Renal pelvis (tissue), 4 donors: Measurements from ENCODE around the gene TPPP3. TPM values are rescaled to one million over a fixed set of nuclear protein-coding genes. Genes with fewer than 3 reads are reported as not detected.
A peak's percentile ranks its signal among the peaks of the same experiment; 100 is the strongest.

Source experiments
- DNase-seq: peaks from one replicate; pipeline ENCODE4 v3.0.0-alpha.2; 2013
- polyA plus RNA-seq, 3 donors: library from polyadenylated mRNA; unstranded; fragments of 120-200 nt; gene quantifications; one replicate each; pipeline ENCODE4 v1.2.1, GENCODE V29; 2013; ENCODE audit not compliant: insufficient read length in 3 of 3

Gene TPPP3
- polyA plus RNA-seq, 3 donors: 64.7 to 71.8 (median 69.9) TPM

DNA sequence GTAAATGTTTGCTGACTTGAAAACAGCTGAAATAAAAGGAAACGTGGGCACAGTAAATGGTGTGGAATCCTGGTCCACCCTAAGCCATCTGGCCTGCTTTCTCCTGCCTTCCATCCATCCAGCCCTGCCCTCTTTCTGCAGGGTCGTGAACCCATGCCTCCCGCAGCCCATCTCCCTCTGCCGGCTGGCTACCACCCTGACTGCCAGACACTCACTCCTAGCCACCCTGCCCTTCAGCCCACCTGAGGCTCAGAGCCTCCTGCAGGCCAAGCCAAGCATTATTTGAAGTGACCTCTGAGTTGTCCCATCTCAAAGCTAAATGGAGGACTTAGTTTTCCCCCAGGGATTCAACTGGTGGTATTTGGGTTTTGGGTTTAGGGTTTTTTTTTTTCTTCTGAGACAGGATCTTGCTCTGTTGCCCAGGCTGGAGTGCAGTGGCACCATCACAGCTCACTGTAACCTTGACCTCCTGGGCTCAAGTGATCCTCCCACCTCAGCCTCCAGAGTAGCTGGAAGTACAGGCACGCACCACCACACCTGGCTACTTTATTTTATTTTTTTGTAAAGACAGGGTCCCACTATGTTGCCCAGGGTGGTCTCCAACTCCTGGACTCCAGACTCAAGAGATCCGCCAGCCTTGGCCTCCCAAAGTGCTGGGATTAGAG, 14.6 kb upstream of the TPPP3 start:
- DNase-seq: no peak

DNA sequence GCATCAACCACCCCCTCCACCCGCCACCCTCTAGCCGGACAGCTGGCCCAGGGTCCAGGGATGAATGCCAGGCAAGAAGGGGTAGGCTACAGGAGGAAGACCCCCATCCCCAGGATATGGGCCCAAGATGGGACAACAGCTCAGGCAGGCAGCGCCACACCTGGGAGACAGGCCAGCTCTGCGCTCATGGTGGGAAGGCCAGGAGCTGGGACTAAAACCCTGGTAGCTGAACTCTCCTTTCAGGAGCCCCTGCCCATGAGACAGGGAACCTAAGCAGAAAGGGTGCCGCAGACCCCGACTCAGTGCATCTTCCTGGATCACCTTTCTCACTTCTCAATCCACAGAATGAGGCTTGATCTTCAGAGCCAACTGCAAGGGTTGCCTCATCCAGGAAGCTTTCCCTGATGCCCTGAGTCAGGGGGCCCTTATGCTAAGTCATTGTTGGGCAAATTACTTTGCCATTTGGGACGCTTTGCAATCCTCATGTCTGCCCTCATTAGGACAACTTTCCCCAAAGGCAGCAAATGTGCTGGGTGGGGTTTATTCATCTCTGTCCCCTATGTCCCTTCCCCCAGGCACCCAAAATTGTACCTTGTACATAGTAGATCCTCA, 14.0 kb upstream of the TPPP3 start:
- no peak for DNase-seq

DNA sequence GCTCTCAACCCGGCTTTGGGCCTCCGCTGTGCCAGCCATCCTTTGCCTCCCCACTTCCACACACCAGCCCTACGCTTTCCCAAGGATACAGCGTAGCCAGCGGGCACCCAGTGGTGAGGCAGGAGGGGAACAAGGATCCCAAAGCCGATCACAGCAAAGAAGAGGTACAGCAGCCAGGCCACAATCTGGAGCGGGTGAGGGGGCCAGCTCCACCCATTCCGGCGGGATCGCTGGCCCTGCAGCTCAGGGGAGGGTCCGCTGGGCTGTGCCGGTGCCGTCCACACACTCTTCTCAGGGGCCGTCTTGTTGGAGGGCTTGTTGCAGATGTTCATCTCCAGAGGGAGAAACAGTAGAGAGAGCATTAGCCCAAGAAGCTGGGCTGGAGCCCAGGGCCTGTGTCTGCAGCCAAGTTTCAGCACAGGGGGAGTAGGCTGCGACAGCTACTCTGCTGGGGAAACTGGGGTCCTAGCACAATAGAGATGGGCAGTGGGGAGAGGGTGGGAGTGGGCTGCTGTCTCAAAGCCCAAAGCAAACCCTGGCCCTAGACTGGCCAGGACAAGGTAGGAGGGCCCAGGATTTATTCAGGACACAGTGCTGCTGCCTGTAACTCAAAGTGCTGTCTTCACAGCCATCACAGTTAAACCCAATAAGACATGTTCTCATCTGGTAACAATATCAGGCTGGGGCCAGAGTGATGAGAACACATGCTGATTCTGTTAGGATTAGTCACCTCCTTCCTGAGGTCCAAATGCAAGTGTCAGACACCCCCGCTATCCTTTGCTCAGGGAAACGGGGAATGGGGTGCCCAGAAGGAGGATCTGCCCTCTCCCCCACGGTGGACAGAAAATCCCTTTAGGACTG, 13.0 kb upstream of the TPPP3 start:
- DNase-seq: no peak

GRCh38 chr16:67405336-67405735, 12.0 kb upstream of the TPPP3 start:
- no peak for DNase-seq

GRCh38 chr16:67404740-67405226, 11.5 kb upstream of the TPPP3 start:
- no peak for DNase-seq

- DNase-seq: no peak
Measured at GRCh38 chr16:67403976-67404555, 10.8 kb upstream of the TPPP3 start.

- no peak for DNase-seq
Measured at GRCh38 chr16:67400901-67401300, 7.6 kb upstream of the TPPP3 start.

GRCh38 chr16:67399749-67400704, 6.7 kb upstream of the TPPP3 start:
- DNase-seq: no peak

- DNase-seq: peak; percentile 54
Measured at GRCh38 chr16:67399218-67399733, 6.0 kb upstream of the TPPP3 start.

DNA sequence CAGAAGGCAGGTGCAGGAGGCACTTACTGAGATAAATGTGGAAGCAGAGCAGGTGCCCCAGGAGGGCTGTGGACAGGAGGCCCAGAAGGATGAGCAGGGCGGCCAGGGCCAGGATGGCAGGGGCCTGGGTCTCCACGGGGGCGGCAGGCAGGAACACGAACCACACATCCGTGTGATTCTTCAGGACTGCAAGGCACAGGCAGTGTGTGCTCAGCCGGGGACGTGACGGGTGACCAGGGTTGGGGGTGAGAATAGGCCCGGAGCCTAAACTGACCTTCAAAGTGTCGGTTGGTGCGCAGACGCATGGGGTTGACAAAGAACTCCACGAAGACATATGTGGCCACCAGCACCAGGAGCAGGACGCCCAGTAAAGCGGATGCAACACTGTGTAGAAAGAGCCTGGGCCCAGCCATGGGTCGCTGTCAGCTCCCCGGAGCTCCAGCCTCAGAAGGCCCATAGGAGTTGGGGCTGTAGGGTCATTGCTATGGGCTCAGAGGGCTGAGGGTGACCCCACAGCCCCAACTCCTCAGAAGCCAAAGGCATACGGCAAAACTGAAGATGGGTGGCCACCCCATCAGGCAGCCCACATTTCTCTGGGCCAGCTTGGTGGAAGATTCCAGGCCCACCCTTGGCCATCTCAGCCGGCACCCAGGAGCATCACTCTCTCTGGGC, 5.4 kb upstream of the TPPP3 start:
- no peak for DNase-seq

DNA sequence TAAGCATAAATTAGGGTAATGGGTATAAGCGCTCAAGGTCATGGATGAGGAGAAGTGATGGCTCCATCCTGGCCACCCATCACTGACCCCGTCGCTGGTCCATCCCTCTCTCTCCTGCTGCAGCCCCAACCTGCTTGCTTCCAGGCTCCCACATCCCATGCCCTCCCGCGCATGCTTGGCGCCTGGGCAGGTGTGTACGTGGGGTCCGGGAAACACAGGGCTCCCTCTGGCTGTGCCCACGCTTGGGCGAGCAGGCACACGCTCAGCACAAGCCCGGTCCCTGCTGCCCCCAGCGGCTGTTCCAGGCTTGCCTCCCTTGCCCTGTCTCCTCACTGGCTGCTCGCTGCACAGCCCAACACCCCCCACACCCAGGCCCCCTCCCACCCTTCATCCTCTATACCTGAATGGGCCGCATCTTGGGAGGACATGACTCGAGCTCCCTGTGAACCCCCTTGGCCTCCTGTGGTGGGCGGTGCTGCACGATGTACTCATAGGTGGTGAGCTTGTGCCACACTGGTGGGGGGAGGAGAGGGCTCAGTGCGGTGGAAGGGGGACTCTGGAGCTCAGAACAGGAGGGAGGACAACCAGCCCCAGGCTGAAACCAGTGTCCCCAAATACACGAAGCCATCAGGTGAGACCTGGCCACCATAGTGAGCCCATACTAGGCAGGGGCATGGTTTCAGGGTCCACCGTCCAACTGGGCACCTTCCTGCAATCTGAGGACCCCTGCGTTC, 4.7 kb upstream of the TPPP3 start:
- peak; percentile 46 for DNase-seq

DNA sequence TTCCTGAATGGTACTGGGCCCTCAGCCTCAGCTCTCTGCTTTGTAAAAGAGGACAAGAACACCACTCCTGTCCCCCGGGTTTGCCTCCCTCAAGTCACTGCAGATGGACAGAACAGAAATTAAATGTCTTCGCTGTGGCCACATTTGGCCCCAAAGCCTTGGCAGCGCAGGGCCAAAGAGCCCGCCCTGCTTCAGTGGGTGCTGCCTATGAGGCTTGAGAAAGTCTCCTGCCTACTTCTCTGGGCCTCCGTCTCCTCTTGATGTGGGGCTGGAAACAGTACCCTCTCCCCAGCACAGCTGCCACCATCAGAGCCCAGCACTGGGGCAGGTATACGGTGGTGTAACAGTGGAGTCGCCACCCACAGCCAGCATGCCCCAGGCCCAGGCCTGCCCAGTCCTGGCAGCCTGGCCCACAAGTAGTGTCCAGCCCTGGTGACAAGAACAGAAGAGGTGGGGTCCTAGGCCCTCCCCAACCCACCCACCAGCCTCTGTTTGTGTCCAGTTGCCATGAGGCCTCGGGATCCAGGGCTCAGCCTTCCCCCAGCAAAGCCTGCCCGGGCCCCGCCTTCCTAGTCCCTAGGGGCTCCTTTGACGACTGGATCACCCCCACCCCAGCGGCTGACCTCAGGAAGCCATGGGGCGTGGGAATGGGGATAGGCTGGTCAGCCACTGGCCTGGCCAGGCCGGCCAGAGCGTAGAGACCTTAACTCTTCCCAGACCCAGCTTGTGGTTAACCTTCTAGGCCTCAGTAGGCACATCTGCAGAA, 3.9 kb upstream of the TPPP3 start:
- DNase-seq: no peak

GRCh38 chr16:67396159-67397035, 3.1 kb upstream of the TPPP3 start:
- DNase-seq: peak; percentile 92

- no peak for DNase-seq
Measured at GRCh38 chr16:67395458-67396158, 2.3 kb upstream of the TPPP3 start.

GRCh38 chr16:67395105-67395457, 1.8 kb upstream of the TPPP3 start:
- no peak for DNase-seq

DNA sequence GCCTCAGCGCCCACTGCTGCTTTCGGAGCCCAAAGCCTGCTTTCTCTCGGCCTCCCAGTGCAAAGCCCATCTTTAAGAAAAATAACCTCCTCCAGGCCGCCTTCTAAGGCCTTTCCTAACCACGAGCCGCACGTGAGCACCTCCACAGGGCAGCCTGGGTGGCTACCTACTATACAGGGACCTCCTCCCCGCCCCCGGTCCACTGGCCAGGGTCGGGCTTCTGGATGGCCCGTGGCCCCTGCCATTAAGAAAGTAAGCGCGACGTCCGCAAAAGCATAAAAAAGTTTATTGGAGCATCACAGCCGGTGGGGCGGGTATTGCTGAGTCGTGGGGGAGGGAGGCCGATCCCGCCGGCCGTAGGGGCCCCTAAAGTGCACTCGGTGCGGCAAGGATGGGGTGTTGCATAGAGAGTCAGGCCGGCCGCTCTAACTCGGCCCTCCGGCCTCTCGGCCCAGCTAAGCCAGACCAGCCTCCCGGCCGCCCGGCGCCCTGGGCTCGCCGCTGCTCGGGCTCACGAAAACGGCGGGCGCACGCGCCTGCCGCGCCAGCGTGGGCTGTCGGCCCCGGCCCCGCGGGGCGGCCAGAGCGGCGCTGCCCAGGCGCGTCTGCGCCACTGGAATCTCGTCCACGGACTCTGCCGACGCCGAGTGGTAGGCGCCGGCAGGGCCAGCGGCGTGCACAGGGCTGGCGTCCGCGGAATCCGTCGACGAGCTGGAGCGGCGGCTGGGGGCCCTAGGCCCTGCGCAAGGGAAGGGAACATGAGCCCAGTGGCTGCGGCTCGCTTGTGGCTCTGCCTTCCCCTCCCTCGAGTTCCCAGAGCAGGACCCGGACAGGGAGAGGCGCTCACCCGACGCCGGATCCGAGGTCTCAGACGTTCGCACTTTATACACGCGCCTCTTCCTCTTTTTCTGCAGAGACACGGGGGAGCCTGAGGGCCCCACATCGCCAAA, 1.1 kb upstream of the TPPP3 start:
- DNase-seq: peak; percentile 35
